ENCODE measurements around the gene BMF. TPM values are rescaled to one million over a fixed set of nuclear protein-coding genes. Genes with fewer than 3 reads are reported as not detected.
A peak's percentile ranks its signal among the peaks of the same experiment; 100 is the strongest.
"Not testable (repeated sequence)": the region's sequence is repeated elsewhere in the genome, so short reads cannot be mapped to it uniquely, and the experiment has no call there.

The BMF gene, protein sequence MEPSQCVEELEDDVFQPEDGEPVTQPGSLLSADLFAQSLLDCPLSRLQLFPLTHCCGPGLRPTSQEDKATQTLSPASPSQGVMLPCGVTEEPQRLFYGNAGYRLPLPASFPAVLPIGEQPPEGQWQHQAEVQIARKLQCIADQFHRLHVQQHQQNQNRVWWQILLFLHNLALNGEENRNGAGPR
- total RNA-seq = 31.6 TPM

DNA sequence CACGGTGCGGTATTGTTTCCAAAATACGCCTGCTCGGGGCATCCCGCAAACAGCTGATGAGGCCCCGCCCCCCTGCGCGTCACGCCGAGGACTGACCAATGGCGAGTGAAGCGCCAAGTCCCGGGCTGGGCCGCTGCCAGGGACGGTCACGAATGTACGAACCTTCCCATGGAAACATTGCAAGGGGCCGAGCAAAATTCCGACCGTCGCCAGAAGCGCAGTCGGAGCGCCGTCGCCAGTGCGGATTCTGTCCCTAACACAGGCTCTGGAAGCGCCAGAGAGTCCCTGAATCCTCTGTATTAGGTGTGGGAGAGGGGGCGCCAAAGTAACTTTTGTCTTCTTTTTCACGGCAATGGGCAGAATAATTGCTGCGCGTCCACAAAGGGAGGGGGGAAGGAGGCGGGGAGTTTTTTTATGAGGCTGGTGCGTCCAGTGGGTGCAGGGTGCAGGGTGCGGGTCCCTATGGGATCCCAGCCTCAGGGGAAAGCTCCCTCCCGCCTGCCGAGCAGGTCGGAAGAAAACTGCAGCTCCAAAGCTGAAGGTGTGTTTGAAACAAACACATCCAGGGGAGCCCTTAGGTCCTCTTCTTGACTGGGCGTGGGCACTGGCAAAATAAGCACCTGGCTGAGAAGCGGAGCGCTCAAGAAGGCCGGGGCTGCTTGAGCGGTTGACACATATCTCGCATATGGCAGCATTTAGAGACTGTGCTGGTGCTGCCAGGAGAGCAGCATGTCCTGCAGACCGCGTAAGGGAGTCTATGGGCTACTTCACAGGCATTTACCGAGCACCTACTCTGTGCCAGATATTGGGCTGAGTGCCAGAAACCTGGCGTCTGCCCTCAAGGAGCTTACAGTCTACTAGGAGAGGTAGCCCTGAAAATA is at the start of gene BMF:
Gene BMF (minus strand): TSS at position 25 of the 881 bp plus-strand sequence. CDS start 2,793 bp downstream, outside the sequence.
- Histone ChIP-seq H3K4me1 (ENCODE audit: insufficient read depth, low read length) (peaks cover 51% of the 10 kb centered on the region), H3K9me3 (ENCODE audit: low read depth, low read length) (no peaks in the 10 kb centered on the region), H3K4me3 (ENCODE audit: low read length) (peak within 1 kb of the TSS; percentile 72), H3K27me3 (ENCODE audit: insufficient read depth, low read length) (no peaks in the 10 kb centered on the region)

- Histone ChIP-seq H3K4me3 (ENCODE audit: low read length) (no peak overlapping the region), H3K4me1 (ENCODE audit: insufficient read depth, low read length) (peaks cover 26% of the 10 kb centered on the region), H3K27me3 (ENCODE audit: insufficient read depth, low read length) (no peaks in the 10 kb centered on the region), H3K9me3 (ENCODE audit: low read depth, low read length) (no peaks in the 10 kb centered on the region)
Observed at GRCh38 chr15:40157778-40158447, 49.2 kb upstream of the BMF start.

GRCh38 chr15:40155270-40155910 is 46.7 kb upstream of the BMF start:
- peaks cover 8% of the 10 kb centered on the region for H3K4me1 ChIP-seq (ENCODE audit: insufficient read depth, low read length)
- no peaks in the 10 kb centered on the region for H3K9me3 ChIP-seq (ENCODE audit: low read depth, low read length)

DNA sequence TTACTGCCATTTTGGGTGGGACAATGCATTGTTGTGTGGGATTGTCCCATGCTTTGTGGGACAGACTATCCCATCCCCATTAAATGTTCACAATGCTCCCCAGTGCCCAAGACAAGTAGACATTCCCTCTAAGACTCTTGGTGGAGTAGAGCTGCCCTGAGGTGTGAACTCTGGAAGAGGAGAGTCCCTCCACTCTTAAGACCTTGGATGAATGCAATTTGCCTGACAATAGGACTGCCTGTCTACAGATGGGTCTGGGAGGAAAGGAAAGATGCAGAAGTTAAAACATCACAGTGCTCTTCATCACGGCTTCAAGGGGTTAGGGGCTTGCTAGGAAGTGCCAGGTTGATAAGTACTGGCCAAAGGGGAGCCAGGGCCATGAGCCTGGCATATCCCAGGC is 46.1 kb upstream of the BMF start:
- not testable (repeated sequence) for H3K4me3 ChIP-seq (ENCODE audit: low read length); H3K27me3 ChIP-seq (ENCODE audit: insufficient read depth, low read length); H3K9me3 ChIP-seq (ENCODE audit: low read depth, low read length)
- peaks cover 10% of the 10 kb centered on the region for H3K4me1 ChIP-seq (ENCODE audit: insufficient read depth, low read length)

More at GRCh38 chr15:40155270-40155910, 46.7 kb upstream of the BMF start:
- Histone ChIP-seq H3K4me3 (ENCODE audit: low read length) (no peak overlapping the region), H3K27me3 (ENCODE audit: insufficient read depth, low read length) (no peaks in the 10 kb centered on the region)

DNA sequence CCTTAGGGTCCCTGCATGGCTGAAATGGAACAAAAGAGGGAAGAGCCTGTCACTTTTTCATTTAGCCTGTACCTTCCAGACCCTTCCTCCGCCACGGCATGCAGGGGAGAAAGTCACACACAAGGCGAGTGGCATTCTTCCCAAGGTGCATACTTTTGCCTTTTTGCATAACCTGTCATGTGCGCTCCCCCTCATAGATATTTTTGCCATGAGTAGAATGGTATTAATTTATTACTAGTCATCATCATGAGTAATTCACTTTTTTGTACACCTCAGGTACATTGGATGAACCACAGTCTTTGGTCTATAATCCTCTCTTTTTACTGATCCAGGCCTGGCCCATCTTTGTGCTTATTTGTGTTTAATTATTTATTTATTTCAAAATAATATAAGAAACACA is 43.3 kb upstream of the BMF start:
- Histone ChIP-seq H3K9me3 (ENCODE audit: low read depth, low read length) (no peaks in the 10 kb centered on the region), H3K27me3 (ENCODE audit: insufficient read depth, low read length) (no peaks in the 10 kb centered on the region), H3K4me1 (ENCODE audit: insufficient read depth, low read length) (peaks cover 8% of the 10 kb centered on the region), H3K4me3 (ENCODE audit: low read length) (no peak overlapping the region)

DNA sequence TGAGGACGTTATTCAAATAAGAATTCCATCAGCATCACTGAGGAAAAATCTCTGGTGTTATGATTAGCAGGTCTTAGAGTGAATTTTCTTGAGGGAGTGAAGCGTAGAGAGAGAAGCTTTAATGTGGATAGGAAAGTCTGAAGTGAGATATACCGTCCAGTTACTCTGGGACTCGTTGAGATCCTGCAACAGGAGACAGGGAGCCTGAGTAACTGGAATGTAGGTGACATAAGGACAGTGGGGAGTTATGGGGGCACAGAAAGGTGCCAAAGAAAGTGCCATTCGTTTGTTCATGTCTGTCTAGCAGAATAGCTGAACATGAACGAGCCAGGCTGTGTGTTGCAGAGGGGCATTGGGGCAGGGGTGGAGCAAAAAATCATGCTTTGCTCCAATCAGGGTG is 42.8 kb upstream of the BMF start:
- Histone ChIP-seq H3K9me3 (ENCODE audit: low read depth, low read length) (no peaks in the 10 kb centered on the region), H3K27me3 (ENCODE audit: insufficient read depth, low read length) (no peaks in the 10 kb centered on the region), H3K4me1 (ENCODE audit: insufficient read depth, low read length) (peaks cover 8% of the 10 kb centered on the region), H3K4me3 (ENCODE audit: low read length) (no peak overlapping the region)

DNA sequence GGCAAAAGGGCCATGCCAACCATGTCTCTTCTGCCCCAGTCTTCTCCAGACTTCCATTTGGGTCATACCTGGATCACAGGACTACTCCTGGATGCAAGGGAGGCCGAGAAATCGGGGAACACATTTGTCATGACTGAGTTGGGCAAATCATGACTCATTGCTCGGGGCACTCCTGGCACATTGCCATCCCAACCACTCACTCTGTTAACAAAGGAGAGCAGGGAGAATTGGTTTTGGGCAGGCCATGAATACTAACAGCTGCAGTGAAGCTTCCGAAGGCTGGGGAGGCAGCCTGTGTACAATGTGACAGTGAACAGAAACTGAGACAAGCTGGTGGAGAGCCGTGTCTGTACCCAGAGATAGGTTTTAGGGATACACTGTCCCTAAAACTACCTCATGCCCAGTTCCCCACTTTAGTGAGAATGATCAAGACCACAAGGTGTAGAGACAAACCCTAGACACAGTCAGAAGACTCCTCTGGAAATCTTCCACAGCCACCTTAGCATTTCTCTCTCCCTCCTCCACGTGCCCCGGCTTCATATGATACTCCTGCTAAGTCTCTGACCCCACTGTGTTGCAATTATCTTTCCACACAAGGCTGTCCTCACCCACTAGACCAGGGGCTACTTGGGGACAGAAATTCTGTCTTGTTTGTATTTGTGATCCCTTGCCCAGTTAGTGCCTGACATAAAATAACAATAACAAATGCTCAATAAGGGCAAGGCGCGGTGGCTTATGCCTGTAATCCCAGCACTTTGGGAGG is 41.7 kb upstream of the BMF start:
- Histone ChIP-seq H3K27me3 (ENCODE audit: insufficient read depth, low read length) (no peaks in the 10 kb centered on the region), H3K4me1 (ENCODE audit: insufficient read depth, low read length) (peaks cover 8% of the 10 kb centered on the region), H3K4me3 (ENCODE audit: low read length) (no peak overlapping the region), H3K9me3 (ENCODE audit: low read depth, low read length) (no peaks in the 10 kb centered on the region)

GRCh38 chr15:40149339-40149738 is 40.7 kb upstream of the BMF start:
- Histone ChIP-seq H3K4me1 (ENCODE audit: insufficient read depth, low read length) (peaks cover 8% of the 10 kb centered on the region), H3K4me3 (ENCODE audit: low read length) (no peak overlapping the region), H3K9me3 (ENCODE audit: low read depth, low read length) (no peaks in the 10 kb centered on the region), H3K27me3 (ENCODE audit: insufficient read depth, low read length) (no peaks in the 10 kb centered on the region)

DNA sequence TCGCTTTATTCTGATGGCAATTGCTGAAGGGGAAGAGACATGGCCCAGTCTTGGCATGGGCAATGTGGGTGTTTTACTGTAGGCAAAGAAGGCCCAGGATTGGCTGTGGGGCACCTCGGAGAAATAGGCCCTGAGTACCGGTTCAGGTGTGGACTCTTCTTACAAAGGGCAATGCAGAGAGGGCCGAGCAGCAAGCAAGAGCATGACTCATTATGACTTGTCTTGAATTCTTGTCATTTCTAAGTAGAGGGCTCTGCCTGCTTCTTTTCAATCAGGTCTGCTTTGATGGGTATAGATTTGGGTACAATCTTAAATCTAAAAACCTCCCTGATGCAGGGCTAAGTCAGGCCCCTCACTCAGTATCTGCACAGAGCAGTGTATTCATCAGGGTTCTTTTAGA is 37.4 kb upstream of the BMF start:
- Histone ChIP-seq H3K4me1 (ENCODE audit: insufficient read depth, low read length) (peaks cover 8% of the 10 kb centered on the region), H3K27me3 (ENCODE audit: insufficient read depth, low read length) (no peaks in the 10 kb centered on the region), H3K4me3 (ENCODE audit: low read length) (no peak overlapping the region), H3K9me3 (ENCODE audit: low read depth, low read length) (no peaks in the 10 kb centered on the region)

DNA sequence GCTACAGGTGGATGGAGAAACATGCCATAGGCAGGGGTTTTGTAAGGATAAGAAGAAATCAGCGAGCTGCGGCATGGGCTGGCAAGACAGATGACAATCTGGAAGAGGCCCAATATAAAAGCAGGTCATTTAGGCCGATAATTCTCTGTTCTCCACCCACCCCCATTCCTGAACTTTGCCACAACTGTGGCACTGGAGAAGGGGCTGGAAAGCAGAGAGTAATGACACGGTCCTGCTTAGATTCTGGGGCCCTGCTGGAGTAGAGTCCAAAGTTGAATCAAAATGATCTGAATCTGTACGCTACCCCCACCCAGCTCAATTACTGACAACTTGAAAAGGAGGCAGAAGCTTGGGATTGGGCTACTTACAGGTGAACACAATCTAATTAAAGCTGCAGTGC is 33.7 kb upstream of the BMF start:
- no peaks in the 10 kb centered on the region for H3K4me1 ChIP-seq (ENCODE audit: insufficient read depth, low read length)
- H3K9me3 ChIP-seq (ENCODE audit: low read depth, low read length) = no peaks in the 10 kb centered on the region
- H3K27me3 ChIP-seq (ENCODE audit: insufficient read depth, low read length) = no peaks in the 10 kb centered on the region
- H3K4me3 ChIP-seq (ENCODE audit: low read length) = no peak overlapping the region

DNA sequence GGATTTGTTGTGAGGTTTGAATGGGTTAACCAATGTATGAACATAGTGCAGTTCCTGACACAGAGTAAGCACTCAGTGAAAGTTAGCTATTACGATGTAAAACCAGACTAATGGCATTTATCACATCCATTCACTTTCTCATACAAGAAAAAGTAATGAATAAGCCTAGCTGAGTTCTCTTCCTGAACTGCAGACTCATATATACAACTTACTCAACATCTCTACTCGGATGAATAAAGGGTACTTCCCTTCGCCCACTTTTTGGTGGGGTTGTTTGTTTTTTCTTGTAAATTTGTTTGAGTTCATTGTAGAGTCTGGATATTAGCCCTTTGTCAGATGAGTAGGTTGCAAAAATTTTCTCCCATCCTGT is 29.5 kb upstream of the BMF start:
- H3K4me1 ChIP-seq (ENCODE audit: insufficient read depth, low read length); H3K27me3 ChIP-seq (ENCODE audit: insufficient read depth, low read length); H3K4me3 ChIP-seq (ENCODE audit: low read length); H3K9me3 ChIP-seq (ENCODE audit: low read depth, low read length): not testable (repeated sequence)

GRCh38 chr15:40137303-40138200 is 28.9 kb upstream of the BMF start:
- H3K9me3 ChIP-seq (ENCODE audit: low read depth, low read length) = no peaks in the 10 kb centered on the region
- H3K4me3 ChIP-seq (ENCODE audit: low read length) = no peak overlapping the region
- no peaks in the 10 kb centered on the region for H3K27me3 ChIP-seq (ENCODE audit: insufficient read depth, low read length)
- no peaks in the 10 kb centered on the region for H3K4me1 ChIP-seq (ENCODE audit: insufficient read depth, low read length)

DNA sequence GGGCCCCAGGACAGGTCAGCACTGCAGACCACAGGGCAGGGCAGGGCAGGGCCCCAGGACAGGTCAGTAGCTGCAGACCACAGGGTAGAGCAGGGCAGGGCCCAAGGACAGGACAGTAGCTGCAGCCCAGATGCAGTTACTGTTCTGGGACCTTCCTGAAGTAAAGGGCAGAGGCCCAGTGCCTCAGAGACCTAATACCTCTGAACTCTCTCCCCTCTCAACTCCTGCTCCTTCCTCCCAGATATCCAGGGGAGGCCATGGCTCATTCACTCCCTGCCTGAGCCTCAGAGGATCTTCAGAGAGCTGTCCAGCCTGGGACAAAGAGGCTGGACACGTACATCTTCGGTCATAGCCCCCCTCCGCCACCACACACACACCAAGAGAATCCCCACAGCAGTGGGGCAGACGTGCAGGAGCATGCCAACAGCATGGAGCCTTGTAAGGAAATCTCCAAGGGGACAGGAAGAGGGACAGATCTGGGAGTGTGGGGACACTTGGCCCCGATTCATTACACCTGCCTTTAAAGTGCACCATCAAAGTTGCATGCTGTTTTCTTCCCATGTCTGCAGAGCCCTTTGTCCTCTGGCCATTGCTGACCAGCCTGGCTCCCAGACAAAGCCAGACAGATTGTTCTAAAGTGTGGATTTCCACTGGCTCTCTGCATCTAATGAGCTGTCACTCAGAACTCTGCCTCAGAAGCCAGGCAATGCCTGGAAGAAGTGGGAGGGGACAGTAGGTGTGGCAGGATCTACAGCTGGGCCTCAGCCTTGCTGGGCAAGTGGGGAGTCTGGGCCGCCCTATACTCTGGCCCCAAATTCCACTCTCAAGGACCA is 28.0 kb upstream of the BMF start:
- Histone ChIP-seq H3K4me1 (ENCODE audit: insufficient read depth, low read length) (no peaks in the 10 kb centered on the region), H3K27me3 (ENCODE audit: insufficient read depth, low read length) (no peaks in the 10 kb centered on the region), H3K9me3 (ENCODE audit: low read depth, low read length) (no peaks in the 10 kb centered on the region), H3K4me3 (ENCODE audit: low read length) (no peak overlapping the region)
